Measurements from ENCODE around the gene C3. TPM values are rescaled to one million over a fixed set of nuclear protein-coding genes. Genes with fewer than 3 reads are reported as not detected.
"Not testable (repeated sequence)": the region's sequence is repeated elsewhere in the genome, so short reads cannot be mapped to it uniquely, and the experiment has no call there.

The C3 gene
- total RNA-seq, 1 experiment from 2014 or later: 5.0 TPM

DNA sequence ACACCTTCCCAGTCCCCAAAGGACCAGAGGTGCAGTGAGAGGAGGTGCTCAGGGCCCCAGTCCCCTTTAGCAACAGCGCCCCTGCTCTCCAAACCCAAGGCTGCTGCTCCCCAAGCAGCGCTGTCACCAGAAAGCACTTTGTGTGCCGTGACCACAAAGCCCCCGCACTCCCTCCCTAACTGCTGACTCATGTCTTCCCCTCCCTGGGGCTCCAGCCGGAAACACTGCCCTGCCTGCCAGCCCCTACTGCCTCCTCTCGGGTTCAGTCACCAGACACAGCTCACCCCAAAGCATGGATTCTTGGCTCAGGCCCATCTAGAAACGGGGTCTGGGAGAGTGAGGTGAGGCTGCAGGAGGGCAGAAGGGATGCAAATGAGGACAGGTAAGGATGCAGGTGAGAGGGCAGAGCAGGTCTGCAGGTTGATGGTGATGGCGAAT lies 45.6 kb downstream of the C3 start:
- no peak for ATAC-seq
- intact Hi-C loops (cut with micrococcal nuclease; ENCODE audit: unreplicated experiment): no loop called here
- Histone ChIP-seq H3K36me3 (ENCODE audit: control insufficient read depth, insufficient read depth, low read length) (no peaks in the 10 kb centered on the region), H3K27ac (ENCODE audit: low read length) (no peak overlapping the region), H3K4me3 (ENCODE audit: low read depth in 2 of 2, low read length in 2 of 2) (no peak overlapping the region), H3K4me1 (ENCODE audit: control insufficient read depth, insufficient read depth, low read length) (no peaks in the 10 kb centered on the region), H3K27me3 (ENCODE audit: control insufficient read depth, insufficient read depth, low read length) (no peaks in the 10 kb centered on the region), H3K9me3 (ENCODE audit: control insufficient read depth, insufficient read depth, low read depth, low read length) (no peaks in the 10 kb centered on the region)
- ChIA-PET POLR2A (no interaction called here), CTCF (no interaction called here)
- BruUV-seq (replicated peaks): no TSS peak
- TF ChIP-seq, protein P1, sequence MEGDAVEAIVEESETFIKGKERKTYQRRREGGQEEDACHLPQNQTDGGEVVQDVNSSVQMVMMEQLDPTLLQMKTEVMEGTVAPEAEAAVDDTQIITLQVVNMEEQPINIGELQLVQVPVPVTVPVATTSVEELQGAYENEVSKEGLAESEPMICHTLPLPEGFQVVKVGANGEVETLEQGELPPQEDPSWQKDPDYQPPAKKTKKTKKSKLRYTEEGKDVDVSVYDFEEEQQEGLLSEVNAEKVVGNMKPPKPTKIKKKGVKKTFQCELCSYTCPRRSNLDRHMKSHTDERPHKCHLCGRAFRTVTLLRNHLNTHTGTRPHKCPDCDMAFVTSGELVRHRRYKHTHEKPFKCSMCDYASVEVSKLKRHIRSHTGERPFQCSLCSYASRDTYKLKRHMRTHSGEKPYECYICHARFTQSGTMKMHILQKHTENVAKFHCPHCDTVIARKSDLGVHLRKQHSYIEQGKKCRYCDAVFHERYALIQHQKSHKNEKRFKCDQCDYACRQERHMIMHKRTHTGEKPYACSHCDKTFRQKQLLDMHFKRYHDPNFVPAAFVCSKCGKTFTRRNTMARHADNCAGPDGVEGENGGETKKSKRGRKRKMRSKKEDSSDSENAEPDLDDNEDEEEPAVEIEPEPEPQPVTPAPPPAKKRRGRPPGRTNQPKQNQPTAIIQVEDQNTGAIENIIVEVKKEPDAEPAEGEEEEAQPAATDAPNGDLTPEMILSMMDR (IDR thresholded peaks at IDR 0.05): no peak
- TF ChIP-seq, protein P2, sequence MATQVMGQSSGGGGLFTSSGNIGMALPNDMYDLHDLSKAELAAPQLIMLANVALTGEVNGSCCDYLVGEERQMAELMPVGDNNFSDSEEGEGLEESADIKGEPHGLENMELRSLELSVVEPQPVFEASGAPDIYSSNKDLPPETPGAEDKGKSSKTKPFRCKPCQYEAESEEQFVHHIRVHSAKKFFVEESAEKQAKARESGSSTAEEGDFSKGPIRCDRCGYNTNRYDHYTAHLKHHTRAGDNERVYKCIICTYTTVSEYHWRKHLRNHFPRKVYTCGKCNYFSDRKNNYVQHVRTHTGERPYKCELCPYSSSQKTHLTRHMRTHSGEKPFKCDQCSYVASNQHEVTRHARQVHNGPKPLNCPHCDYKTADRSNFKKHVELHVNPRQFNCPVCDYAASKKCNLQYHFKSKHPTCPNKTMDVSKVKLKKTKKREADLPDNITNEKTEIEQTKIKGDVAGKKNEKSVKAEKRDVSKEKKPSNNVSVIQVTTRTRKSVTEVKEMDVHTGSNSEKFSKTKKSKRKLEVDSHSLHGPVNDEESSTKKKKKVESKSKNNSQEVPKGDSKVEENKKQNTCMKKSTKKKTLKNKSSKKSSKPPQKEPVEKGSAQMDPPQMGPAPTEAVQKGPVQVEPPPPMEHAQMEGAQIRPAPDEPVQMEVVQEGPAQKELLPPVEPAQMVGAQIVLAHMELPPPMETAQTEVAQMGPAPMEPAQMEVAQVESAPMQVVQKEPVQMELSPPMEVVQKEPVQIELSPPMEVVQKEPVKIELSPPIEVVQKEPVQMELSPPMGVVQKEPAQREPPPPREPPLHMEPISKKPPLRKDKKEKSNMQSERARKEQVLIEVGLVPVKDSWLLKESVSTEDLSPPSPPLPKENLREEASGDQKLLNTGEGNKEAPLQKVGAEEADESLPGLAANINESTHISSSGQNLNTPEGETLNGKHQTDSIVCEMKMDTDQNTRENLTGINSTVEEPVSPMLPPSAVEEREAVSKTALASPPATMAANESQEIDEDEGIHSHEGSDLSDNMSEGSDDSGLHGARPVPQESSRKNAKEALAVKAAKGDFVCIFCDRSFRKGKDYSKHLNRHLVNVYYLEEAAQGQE (IDR thresholded peaks at IDR 0.05; ENCODE audit: insufficient read depth in 1 of 2, low read depth in 2 of 2, low read length in 1 of 2): no peak
- no peak for TF ChIP-seq SIN3A (IDR thresholded peaks at IDR 0.05; ENCODE audit: borderline replicate concordance, insufficient read depth, low read depth, low read length)
- in situ Hi-C loops (cut with HindIII; ENCODE audit: low pct_unique_long_range_greater_than_20kb, low sequenced_read_pairs): no loop called here
- DNase-seq (ENCODE audit: low read depth, low spot score): no peak

DNA sequence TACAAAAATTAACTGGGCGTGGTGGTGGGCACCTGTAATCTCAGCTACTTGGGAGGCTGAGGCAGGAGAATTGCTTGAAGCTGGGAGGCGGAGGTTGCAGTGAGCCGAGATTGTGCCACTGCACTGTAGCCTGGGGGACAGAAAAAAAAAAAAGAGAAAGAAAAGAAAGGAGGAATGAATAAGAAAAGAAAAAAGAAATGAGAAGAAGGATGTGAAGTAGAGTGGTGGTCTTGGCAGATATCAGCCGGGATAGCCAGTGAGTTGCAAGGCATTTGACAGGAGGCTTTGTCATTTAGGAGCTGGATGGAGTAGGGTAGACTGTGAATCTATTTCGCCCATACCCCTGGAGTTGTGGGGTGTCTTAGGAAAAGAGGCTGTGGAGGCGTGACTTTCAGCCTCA lies 46.0 kb downstream of the C3 start:
- POLR2A ChIA-PET; H3K36me3 ChIP-seq (ENCODE audit: control insufficient read depth, insufficient read depth, low read length); intact Hi-C loops (cut with micrococcal nuclease; ENCODE audit: unreplicated experiment); H3K27me3 ChIP-seq (ENCODE audit: control insufficient read depth, insufficient read depth, low read length); CTCF ChIA-PET; BruUV-seq (replicated peaks); H3K4me3 ChIP-seq (ENCODE audit: low read depth in 2 of 2, low read length in 2 of 2); H3K4me1 ChIP-seq (ENCODE audit: control insufficient read depth, insufficient read depth, low read length); in situ Hi-C loops (cut with HindIII; ENCODE audit: low pct_unique_long_range_greater_than_20kb, low sequenced_read_pairs); ATAC-seq; H3K27ac ChIP-seq (ENCODE audit: low read length); DNase-seq (ENCODE audit: low read depth, low spot score); H3K9me3 ChIP-seq (ENCODE audit: control insufficient read depth, insufficient read depth, low read depth, low read length): not testable (repeated sequence)

DNA sequence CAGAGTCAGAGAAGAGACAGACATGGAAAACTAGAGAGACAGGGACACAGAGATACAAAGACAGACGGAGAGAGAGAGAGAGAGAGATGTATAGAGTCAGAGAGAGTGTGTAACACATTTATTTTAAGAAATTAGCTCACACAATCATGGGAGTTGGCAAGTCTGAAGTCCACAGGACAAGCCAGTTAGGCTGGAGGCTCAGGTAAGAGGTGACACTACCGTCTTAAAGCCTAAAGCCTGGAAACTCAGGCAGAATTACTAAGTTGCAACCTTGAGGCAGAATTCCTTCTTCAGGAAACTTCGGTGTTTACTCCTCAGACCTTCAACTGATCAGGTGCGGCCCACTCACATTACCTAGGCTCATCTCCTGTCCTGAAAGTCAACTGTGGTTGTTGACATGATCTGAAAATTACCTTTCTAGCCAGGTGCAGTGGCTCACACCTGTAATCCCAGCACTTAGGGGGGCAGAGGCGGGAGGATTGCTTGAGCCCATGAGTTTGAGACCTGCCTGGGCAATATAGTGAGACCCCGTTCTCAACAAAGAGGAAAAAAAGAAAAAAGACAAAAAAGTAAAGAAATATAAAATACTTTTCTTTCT lies 47.7 kb downstream of the C3 start:
- CTCF ChIA-PET: no interaction called here
- in situ Hi-C loops (cut with HindIII; ENCODE audit: low pct_unique_long_range_greater_than_20kb, low sequenced_read_pairs) (no loop called here), intact Hi-C loops (cut with micrococcal nuclease; ENCODE audit: unreplicated experiment) (no loop called here)
- Histone ChIP-seq H3K27ac (ENCODE audit: low read length) (no peak overlapping the region), H3K4me3 (ENCODE audit: low read depth in 2 of 2, low read length in 2 of 2) (no peak overlapping the region), H3K36me3 (ENCODE audit: control insufficient read depth, insufficient read depth, low read length) (no peaks in the 10 kb centered on the region), H3K9me3 (ENCODE audit: control insufficient read depth, insufficient read depth, low read depth, low read length) (no peaks in the 10 kb centered on the region), H3K4me1 (ENCODE audit: control insufficient read depth, insufficient read depth, low read length) (no peaks in the 10 kb centered on the region), H3K27me3 (ENCODE audit: control insufficient read depth, insufficient read depth, low read length) (no peaks in the 10 kb centered on the region)
- TF ChIP-seq TCF7L2 (IDR thresholded peaks at IDR 0.05; ENCODE audit: low read depth, low read length) (no peak), POLR2AphosphoS5 (IDR thresholded peaks at IDR 0.05; ENCODE audit: low read depth, low read length) (no peak), SIN3A (IDR thresholded peaks at IDR 0.05; ENCODE audit: borderline replicate concordance, insufficient read depth, low read depth, low read length) (no peak)
- TF ChIP-seq, protein P1 (IDR thresholded peaks at IDR 0.05): no peak
- TF ChIP-seq, protein P2 (IDR thresholded peaks at IDR 0.05; ENCODE audit: insufficient read depth in 1 of 2, low read depth in 2 of 2, low read length in 1 of 2): no peak
- no peak for DNase-seq (ENCODE audit: low read depth, low spot score)
- POLR2A ChIA-PET: no interaction called here
- ATAC-seq: no peak
- no TSS peak for BruUV-seq (replicated peaks)

All from Panc1 (cell line).